ENCODE results near the gene SLC16A8.
"Not testable (repeated sequence)": the region's sequence is repeated elsewhere in the genome, so short reads cannot be mapped to it uniquely, and the experiment has no call there.

Gene SLC16A8, protein sequence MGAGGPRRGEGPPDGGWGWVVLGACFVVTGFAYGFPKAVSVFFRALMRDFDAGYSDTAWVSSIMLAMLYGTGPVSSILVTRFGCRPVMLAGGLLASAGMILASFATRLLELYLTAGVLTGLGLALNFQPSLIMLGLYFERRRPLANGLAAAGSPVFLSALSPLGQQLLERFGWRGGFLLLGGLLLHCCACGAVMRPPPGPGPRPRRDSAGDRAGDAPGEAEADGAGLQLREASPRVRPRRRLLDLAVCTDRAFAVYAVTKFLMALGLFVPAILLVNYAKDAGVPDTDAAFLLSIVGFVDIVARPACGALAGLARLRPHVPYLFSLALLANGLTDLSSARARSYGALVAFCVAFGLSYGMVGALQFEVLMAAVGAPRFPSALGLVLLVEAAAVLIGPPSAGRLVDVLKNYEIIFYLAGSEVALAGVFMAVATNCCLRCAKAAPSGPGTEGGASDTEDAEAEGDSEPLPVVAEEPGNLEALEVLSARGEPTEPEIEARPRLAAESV

GRCh38 chr22:38083931-38084631 lies at the start of gene SLC16A8:
Gene SLC16A8, minus strand, starts transcription at chr22:38084184. Its CDS starts 1,311 bp downstream, at chr22:38082873.
- DNase-seq (ENCODE audit: low read depth in 3 of 3), result no peak

DNA sequence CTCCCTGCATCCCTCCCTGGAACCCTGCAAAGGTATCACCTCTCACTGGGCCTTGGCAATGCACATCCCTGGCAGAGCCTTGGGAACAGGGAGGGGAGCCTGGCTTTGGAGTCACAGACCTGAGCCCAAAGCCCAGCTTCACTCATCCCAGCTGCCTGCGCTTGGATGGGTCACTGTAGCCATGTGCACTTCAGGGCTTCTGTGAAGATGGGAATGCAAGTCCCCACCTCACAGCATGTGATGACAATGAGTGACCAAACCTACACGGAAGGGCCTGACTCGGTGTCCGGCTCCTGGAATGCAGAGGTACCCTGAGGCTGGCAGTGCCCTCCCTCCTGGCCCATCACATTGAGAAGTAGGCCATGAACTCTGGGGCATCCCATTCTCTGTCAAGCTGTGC lies 49.3 kb upstream of the SLC16A8 start:
- DNase-seq (ENCODE audit: low read depth in 3 of 3), result no peak

DNA sequence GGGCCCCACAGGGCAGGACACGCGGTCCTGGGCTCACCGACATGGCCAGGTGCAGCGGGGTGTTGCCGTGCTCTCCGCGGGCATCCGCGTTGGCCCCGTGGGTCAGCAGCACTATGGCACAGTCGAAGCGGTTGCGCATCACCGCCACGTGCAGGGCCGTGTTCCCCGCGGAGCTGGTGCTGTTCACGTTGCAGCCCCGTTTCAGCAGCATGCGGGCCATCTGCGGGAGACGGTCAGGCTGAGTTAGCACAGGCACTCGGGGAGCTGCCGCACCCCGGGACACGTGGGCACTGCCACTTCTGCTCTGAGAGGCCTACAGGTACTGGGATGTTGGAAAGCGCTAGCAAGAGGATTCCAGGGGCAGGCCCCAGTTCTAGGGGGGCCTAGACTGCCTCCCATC lies 48.8 kb upstream of the SLC16A8 start:
- DNase-seq (ENCODE audit: low read depth in 3 of 3), result no peak

DNA sequence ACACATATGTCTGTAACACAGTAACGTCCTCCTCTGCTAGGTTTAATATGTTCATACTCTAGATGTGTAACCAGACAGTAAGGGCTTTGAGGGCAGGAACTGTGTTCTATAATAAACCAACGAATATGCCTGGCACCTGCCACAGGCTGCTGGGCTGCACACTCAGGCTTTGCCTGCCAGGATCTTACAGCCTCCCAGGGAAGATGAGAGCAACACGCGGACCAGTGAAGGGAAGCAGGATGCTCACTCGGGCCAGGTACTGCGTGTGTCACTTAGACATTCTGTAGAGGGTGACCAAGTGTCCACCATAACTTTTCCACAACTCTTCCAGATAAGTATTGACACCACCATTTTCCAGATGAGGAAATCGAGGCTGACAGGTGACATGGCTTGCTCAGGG lies 48.2 kb upstream of the SLC16A8 start:
- no peak for DNase-seq (ENCODE audit: low read depth in 3 of 3)

DNA sequence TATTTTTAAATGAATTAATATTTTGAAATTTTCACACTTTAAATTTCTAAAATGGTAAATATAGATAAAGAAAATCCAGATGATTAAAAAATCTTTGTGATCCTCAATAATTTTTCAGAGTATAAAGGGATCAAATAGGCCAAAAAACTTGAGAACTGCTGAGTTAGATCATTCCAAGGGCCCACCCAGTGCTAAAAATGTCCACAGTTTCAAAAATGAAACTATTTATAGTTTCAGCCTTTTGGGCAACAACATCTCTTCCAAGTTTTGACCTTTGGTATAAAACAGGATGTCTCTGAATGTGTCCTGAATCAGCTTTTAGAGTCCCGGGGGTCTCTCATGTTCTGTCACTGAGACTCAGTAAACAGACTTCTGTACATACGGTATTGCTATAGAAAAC lies 47.4 kb upstream of the SLC16A8 start:
- DNase-seq (ENCODE audit: low read depth in 3 of 3), result no peak

GRCh38 chr22:38129856-38130255 lies 45.9 kb upstream of the SLC16A8 start:
- no peak for DNase-seq (ENCODE audit: low read depth in 3 of 3)

- DNase-seq (ENCODE audit: low read depth in 3 of 3), result no peak
Observed at GRCh38 chr22:38129021-38129420, 45.0 kb upstream of the SLC16A8 start.

- no peak for DNase-seq (ENCODE audit: low read depth in 3 of 3)
Observed at GRCh38 chr22:38127869-38128268, 43.9 kb upstream of the SLC16A8 start.

DNA sequence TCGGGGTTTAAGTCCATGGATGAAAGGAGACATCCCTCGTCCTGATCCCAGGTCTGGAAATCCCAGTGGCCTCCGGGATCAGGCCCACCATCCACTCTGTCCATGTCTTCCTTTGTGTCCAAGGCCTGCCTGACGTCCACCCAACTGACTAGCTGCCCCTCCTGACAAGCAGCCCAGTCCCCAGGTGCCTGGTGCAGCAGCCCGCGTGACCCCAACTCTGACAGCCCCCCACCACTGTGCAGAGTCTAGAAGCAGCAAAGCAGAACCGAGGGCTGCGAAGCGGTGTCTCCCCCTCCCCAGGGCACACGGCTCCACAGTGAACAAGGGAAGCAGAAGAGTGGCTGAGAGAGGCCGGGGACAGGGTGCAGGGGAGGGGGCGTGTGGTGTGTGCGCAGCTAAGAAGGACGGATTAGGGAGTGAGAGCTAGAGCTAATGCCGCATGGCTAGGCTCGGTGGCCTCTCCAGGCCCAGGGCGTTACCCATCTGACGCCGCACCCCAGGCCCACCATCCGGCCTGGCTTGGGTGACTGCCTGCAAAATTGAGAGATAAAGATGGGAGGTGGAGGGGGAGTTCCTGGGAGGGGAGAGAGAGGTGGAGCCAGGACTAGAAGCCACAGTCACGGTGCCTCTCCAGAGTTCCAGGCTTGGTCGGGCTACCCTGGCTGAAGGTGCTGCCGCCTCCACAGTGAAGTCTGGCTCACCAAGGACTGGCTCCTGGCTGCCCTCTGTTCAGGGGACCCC lies 43.1 kb upstream of the SLC16A8 start:
- DNase-seq (ENCODE audit: low read depth in 3 of 3), result no peak

GRCh38 chr22:38125751-38126201 lies 41.8 kb upstream of the SLC16A8 start:
- DNase-seq (ENCODE audit: low read depth in 3 of 3), result no peak

- no peak for DNase-seq (ENCODE audit: low read depth in 3 of 3)
Observed at GRCh38 chr22:38125038-38125610, 41.1 kb upstream of the SLC16A8 start.

DNA sequence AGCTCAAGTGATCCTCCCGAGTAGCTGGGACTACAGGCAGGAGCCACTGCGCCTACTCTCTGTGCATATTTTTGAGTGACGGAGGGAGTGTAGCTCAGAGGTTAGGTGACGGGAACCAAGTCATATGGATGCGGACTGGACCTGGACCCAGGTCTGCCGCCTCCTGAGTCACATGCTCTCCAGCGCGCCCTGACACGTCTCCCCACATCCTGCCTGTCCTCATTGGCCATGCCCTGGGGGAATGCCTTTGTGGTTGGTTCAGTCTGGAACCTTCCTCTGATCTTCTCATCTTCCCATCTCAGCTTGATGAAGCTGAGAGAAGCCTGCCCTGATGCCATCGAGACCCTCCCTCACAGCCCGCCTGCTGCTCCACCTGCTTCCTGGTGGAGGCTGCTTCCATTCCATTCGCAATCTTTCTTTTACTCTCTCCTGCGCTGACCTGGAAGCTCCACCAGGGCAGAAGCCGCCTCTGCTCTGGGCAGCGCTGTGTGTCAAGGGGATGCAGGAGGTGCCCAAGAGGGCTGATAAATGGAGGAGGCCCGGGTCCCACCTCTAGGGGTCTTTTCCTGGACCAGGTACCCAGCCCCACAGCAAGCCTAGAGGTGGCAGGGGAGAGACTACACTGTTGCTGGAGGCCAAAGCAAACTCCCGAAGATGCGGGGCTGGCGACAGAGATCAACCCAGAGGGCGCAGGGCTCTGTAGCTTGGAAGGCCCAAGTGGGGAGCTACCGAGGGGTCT lies 40.4 kb upstream of the SLC16A8 start:
- no peak for DNase-seq (ENCODE audit: low read depth in 3 of 3)

DNA sequence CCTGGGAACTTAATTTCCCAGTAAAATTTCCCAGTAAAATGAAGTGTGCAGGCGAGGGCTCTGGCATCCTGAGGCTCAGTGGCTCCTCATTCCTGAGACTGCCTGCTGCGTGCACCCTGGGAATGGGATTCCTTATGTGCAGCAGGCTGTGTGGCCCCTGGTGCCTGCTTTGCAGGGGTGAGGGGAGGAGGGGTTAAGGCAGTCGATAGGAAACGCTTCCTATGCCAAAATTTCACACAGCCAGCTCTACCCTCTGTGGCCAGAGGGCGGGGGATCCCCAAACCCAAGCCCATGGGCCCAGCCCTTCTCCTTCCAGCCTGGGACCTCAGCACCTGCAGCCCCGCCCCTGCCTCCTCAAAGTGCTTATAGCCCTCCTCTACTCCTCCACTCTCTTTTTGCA lies 38.6 kb upstream of the SLC16A8 start:
- DNase-seq (ENCODE audit: low read depth in 3 of 3), result no peak

DNA sequence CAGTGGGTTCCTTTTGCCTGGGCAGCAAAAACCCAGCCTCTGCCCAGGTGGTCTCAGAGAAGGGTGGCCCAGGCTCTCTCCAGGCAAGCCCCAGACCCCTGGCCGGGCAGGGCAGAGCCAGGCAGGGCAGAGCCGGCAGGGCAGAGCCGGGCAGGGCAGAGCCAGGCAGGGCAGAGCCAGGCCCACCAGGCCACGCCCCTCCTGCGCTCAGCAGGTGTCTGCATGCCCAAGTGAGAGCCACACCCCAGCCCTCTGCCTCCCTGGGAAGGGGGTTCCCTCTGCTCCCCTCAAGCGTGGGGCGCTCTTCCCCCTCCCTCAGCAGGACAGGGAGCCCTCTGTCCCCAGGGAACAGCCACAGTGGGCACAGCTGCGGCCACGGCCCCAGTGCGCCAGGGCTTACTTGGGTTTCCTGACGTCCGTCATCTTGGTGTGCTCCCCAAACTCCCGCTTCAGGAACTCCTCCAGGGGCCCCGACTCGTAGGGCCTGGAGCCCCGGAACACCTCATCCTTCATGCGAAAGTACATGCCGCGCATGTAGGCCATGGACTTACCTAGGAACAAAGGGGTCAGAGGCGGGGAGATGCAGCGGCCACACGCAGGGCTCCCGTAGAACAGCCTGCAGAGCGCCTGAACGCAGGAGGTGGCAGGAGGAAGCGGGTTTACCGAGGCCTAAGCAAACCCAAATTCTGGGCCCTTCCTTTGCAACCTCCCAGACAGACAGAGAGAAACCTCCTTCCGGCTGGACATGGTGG lies 36.6 kb upstream of the SLC16A8 start:
- no peak for DNase-seq (ENCODE audit: low read depth in 3 of 3)

- not testable (repeated sequence) for DNase-seq (ENCODE audit: low read depth in 3 of 3)
Observed at GRCh38 chr22:38118747-38119146, 34.8 kb upstream of the SLC16A8 start.

DNA sequence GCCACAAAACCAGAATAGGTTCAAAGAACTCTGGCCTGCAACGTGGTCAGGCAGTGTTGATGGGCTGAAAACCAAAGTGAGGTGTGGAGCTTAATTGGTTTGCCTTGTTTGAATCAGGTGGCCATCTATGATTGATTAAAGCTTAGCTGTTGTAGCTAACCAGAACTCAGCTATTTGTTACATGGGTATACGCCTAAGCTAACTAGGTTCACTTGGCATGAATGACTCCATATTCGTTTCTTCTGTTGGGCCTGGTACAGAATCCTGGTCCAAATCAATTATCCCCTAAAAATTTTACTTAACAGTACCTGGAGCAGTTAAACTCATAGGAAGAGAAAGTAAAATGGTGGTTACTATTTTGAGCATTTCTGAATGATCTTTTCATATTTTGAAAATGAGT lies 34.2 kb upstream of the SLC16A8 start:
- DNase-seq (ENCODE audit: low read depth in 3 of 3), result no peak

DNA sequence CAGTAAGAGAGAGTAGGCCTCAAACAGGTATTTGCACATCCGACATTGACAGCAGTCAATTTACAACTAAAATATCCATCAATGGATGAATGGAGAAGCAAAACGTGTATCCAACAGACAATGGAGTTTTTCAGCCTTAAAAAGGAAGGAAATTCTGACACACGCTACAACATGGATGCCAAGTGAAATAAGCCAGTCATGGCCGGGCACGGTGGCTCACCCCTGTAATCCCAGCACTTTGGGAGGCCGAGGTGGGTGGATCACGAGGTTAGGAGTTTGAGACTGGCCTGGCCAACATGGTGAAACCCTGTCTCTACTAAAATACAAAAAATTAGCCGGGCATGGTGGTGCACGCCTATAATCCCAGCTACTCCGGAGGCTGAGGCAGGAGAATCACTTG lies 33.6 kb upstream of the SLC16A8 start:
- DNase-seq (ENCODE audit: low read depth in 3 of 3), result not testable (repeated sequence)

DNA sequence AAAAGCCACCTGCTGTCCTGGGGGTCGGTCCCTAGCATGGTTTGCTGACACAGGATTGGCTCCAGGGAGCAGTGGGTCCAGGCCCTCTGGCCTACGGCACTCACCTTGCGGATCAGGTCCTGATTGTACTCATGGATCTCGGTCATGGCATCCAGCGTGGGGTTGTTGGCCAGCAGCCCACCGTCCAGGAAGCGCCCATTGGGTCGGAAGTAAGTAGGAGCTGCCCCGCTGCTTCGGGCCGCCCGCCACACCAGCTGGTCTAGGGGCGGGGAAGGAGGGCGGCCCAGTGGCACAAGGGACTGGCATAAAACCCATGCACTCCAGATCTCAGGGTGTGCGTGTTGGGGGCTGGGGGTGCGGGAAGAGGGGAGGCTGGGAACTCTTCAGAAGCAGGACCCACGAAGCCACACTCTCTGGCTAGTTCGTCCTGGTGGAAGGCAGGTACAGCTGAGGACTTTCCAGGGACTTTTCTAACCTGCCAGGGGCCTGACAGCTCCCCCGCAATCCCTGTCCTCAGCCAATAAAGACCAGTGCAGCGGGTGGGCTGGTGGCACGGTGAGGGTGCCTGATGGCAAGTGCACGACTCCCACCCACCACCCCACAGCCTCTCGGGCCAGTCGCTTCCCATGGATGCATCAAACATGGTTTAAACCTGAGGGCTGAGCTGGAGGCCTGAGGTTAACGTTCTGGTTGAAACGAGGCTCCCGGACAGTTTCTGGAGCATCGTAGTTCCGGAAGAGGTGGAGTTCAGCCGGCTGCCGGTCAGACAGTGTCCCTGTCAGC lies 31.6 kb upstream of the SLC16A8 start:
- no peak for DNase-seq (ENCODE audit: low read depth in 3 of 3)

All from stimulated activated CD4-positive, alpha-beta T cell treated with anti-CD3 and anti-CD28 coated beads, TNF-alpha, amount 100 ng/mL, for 48 hours (primary cell).